Measurements from ENCODE around the gene ZNF25.
"Not testable (repeated sequence)": the region's sequence is repeated elsewhere in the genome, so short reads cannot be mapped to it uniquely, and the experiment has no call there.

The ZNF25 gene

DNA sequence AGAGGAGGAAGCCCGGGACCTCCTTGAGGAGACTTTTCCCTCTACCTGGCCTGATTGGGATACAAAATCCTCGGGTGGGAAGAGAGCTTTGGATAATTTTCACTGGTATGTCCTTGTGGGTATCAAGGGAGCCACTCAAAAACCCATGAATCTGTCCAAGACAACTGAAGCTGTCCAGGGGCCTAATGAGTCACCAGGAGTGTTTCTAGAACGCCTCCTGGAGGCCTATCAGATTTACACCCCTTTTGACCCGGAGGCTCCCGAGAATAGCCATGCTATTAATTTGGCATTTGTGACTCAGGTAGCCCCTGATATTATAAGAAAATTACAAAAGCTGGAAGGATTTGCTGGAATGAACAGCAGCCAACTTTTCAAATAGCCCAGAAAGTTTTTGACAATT, 38.6 kb downstream of the ZNF25 start:
- no peak for FAIRE-seq

GRCh38 chr10:37934791-37935190, 41.7 kb downstream of the ZNF25 start:
- no peak for FAIRE-seq

GRCh38 chr10:37930423-37930822, 46.0 kb downstream of the ZNF25 start:
- FAIRE-seq = no peak

DNA sequence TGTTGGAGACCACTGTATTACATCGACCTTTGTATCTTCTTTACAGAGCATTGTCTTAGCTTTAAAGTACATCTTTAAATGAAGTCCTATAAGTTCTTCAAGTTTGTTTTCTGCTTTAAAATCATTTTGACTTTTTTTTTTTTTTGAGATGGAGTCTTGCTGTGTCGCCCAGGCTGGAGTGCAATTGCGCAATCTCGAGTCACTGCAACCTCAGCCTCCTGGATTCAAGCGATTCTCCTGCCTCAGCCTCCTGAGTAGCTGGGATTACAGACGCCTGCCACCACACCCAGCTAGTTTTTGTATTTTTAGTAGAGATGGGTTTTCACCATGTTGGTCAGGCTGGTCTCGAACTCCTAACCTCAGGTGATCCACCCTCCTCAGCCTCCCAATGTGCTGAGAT, 68.3 kb downstream of the ZNF25 start:
- FAIRE-seq = not testable (repeated sequence)

GRCh38 chr10:37906382-37906781, 70.1 kb downstream of the ZNF25 start:
- FAIRE-seq = no peak

Measured in G401.6 (cell line).